HCT116 (cell line): ENCODE measurements around the gene HIPK3. TPM values are rescaled to one million over a fixed set of nuclear protein-coding genes. Genes with fewer than 3 reads are reported as not detected.

Experiments used
- ATAC-seq: fragments of 200-7000 bp; cut with Tn5 transposase; 2 replicates; pipeline ENCODE4 v1.9.1; 2020; ENCODE audit warnings: mild to moderate bottlenecking, moderate library complexity
- BruUV-seq: library from RNA; stranded (reverse); fragments of 400-500 nt; replicated peaks from 2 replicates; lab custom pipeline; 2021; lab: Mats Ljungman, UMichigan
- CTCF ChIA-PET: fragments of 300-600 bp; sonication (Branson Sonifier 250); formaldehyde crosslinking; loops from one replicate; lab custom pipeline; 2021; ENCODE audit warnings: antibody characterized with exemption; lab: Charles Lee
- POLR2A ChIA-PET: fragments of 300-600, 350-600 bp; sonication (Branson Sonifier 250); formaldehyde crosslinking; loops from one replicate; lab custom pipeline; 2021; ENCODE audit warnings: antibody characterized with exemption; lab: Charles Lee
- RAD21 ChIA-PET, 2 experiments: fragments of 300-600 bp; sonication (Branson Sonifier 250); formaldehyde crosslinking; loops; one replicate each; lab custom pipeline; 2023; ENCODE audit warnings: low total read pairs in 2 of 2; ENCODE audit not compliant: uncharacterized antibody in 2 of 2, unreplicated experiment in 2 of 2, low non-redundant PET in 1 of 2; lab: Charles Lee
- DNase-seq: peaks from one replicate; pipeline ENCODE4 v3.0.0-alpha.2; 2010; ENCODE audit warnings: low read depth, low spot score
- H2AFZ ChIP-seq: fragments of 200-600 bp; shearing (Covaris generic), sonication (generic); 2 replicates; pipeline ENCODE4 v1.6.1; 2017; ENCODE audit warnings: low read depth, mixed run types, mixed read lengths, antibody characterized with exemption, low read length; ENCODE audit not compliant: poor library complexity, severe bottlenecking
- H3K27ac ChIP-seq: 2 replicates; pipeline ENCODE4 v1.5.1; 2012; ENCODE audit warnings: low read depth, low read length
- H3K27me3 ChIP-seq: fragments of 200-600 bp; sonication (generic); 2 replicates; pipeline ENCODE4 v1.6.1; 2016; ENCODE audit warnings: mixed run types, low read length, mixed read lengths; ENCODE audit not compliant: insufficient read depth
- H3K36me3 ChIP-seq, 2 experiments: fragments of 200-500 bp in 1 of 2; fragments of 200-600 bp in 1 of 2; sonication (Bioruptor generic) in 1 of 2; sonication (generic) in 1 of 2; 2 replicates each; pipeline versions ENCODE4 v1.5.1 to v1.6.1; 2014 to 2016; ENCODE audit warnings: low read length in 2 of 2, inconsistent platforms in 1 of 2, mixed read lengths in 1 of 2, mixed run types in 1 of 2; ENCODE audit not compliant: insufficient read depth in 2 of 2, control insufficient read depth in 1 of 2
- H3K4me1 ChIP-seq, 2 experiments: fragments of 200-600 bp in 1 of 2; sonication (generic) in 1 of 2; 2 replicates each; pipeline versions ENCODE4 v1.5.1 to v1.6.1; 2012 to 2017; ENCODE audit warnings: low read length in 2 of 2, inconsistent platforms in 1 of 2, mild to moderate bottlenecking in 1 of 2, mixed read lengths in 1 of 2, mixed run types in 1 of 2, moderate library complexity in 1 of 2; ENCODE audit not compliant: insufficient read depth in 2 of 2, control insufficient read depth in 1 of 2
- H3K4me2 ChIP-seq: fragments of 200-600 bp; sonication (generic); 2 replicates; pipeline ENCODE4 v1.6.1; 2017; ENCODE audit warnings: mixed run types, low read length, mixed read lengths
- H3K4me3 ChIP-seq, 2 experiments: fragments of 200-600 bp in 1 of 2; sonication (generic) in 1 of 2; replicated peaks in 1 of 2; 2 replicates each; pipeline ENCODE4 v1.5.1; 2011 to 2016; ENCODE audit warnings: low read length in 2 of 2, control low read depth in 1 of 2, low read depth in 1 of 2, mild to moderate bottlenecking in 1 of 2, mixed read lengths in 1 of 2, mixed run types in 1 of 2
- H3K79me2 ChIP-seq: fragments of 200-600 bp; sonication (generic); 2 replicates; pipeline ENCODE4 v1.6.1; 2017; ENCODE audit warnings: mild to moderate bottlenecking, mixed run types, low read length, moderate library complexity, mixed read lengths; ENCODE audit not compliant: insufficient read depth
- H3K9ac ChIP-seq: fragments of 200-600 bp; sonication (generic); 2 replicates; pipeline ENCODE4 v1.6.1; 2016; ENCODE audit warnings: low read length, mixed read lengths
- H3K9me2 ChIP-seq: fragments of 200-600 bp; sonication (generic), shearing (Covaris generic); 2 replicates; pipeline ENCODE4 v1.6.1; 2017; ENCODE audit warnings: mixed run types, mild to moderate bottlenecking, moderate library complexity; ENCODE audit not compliant: insufficient read depth
- H3K9me3 ChIP-seq, 2 experiments: fragments of 200-500 bp in 1 of 2; fragments of 200-600 bp in 1 of 2; sonication (Bioruptor generic) in 1 of 2; sonication (generic) in 1 of 2; 2 replicates each; pipeline ENCODE4 v1.6.1; 2014 to 2017; ENCODE audit warnings: low read length in 2 of 2, mixed read lengths in 2 of 2, inconsistent platforms in 1 of 2, low read depth in 1 of 2, mild to moderate bottlenecking in 1 of 2, mixed run types in 1 of 2, moderate library complexity in 1 of 2; ENCODE audit not compliant: control insufficient read depth in 1 of 2, insufficient read depth in 1 of 2
- H4K20me1 ChIP-seq: fragments of 200-600 bp; sonication (generic), shearing (Covaris generic); 2 replicates; pipeline ENCODE4 v1.6.1; 2017; ENCODE audit warnings: mixed run types, mild to moderate bottlenecking, moderate library complexity; ENCODE audit not compliant: insufficient read depth
- ATF3 ChIP-seq: IDR thresholded peaks from 2 replicates; pipeline ENCODE4 v1.6.1; 2012
- CBX3 ChIP-seq: IDR thresholded peaks from 2 replicates; pipeline ENCODE4 v1.6.1; 2012; ENCODE audit warnings: low read depth
- CTCF ChIP-seq, 3 experiments: fragments of 200-600 bp in 1 of 3; sonication (generic) in 1 of 3; IDR thresholded peaks in 2 of 3; conservative IDR thresholded peaks in 1 of 3; 2 replicates each; pipeline ENCODE4 v1.5.1; 2012 to 2017; ENCODE audit warnings: low read depth in 2 of 3, low read length in 2 of 3, antibody characterized with exemption in 1 of 3, borderline replicate concordance in 1 of 3, control low read depth in 1 of 3, mild to moderate bottlenecking in 1 of 3, mixed read lengths in 1 of 3, mixed run types in 1 of 3, moderate library complexity in 1 of 3; ENCODE audit not compliant: insufficient read depth in 1 of 3
- ELF1 ChIP-seq: IDR thresholded peaks from 2 replicates; pipeline ENCODE4 v1.6.1; 2012; ENCODE audit warnings: low read depth, borderline replicate concordance
- JUND ChIP-seq: IDR thresholded peaks from 2 replicates; pipeline ENCODE4 v1.6.1; 2012
- MAX ChIP-seq: IDR thresholded peaks from 2 replicates; pipeline ENCODE4 v1.6.1; 2012
- POLR2AphosphoS5 ChIP-seq: IDR thresholded peaks from 2 replicates; pipeline ENCODE4 v1.6.1; 2011; ENCODE audit warnings: mild to moderate bottlenecking, low read depth, low read length, moderate library complexity
- SIN3A ChIP-seq: IDR thresholded peaks from 2 replicates; pipeline ENCODE4 v1.6.1; 2012; ENCODE audit warnings: low read depth
- SP1 ChIP-seq: IDR thresholded peaks from 2 replicates; pipeline ENCODE4 v1.6.1; 2012; ENCODE audit warnings: low read depth
- SRF ChIP-seq: IDR thresholded peaks from 2 replicates; pipeline ENCODE4 v1.6.1; 2012; ENCODE audit warnings: low read depth
- TCF7L2 ChIP-seq: IDR thresholded peaks from 2 replicates; pipeline ENCODE4 v1.7.0; 2011; ENCODE audit warnings: borderline replicate concordance, inconsistent platforms; ENCODE audit not compliant: insufficient read depth, insufficient read length; ENCODE audit errors: extremely low read depth
- YY1 ChIP-seq: IDR thresholded peaks from 2 replicates; pipeline ENCODE4 v1.6.1; 2011; ENCODE audit warnings: low read length, low read depth, moderate library complexity, mild to moderate bottlenecking; ENCODE audit not compliant: insufficient replicate concordance; ENCODE audit errors: extremely low read depth
- intact Hi-C: fragments of 100-400 bp; cut with micrococcal nuclease; formaldehyde crosslinking; loops from 2 replicates; pipeline ENCODE4 v1.10.0; 2022
- total RNA-seq: library from RNA; stranded (reverse); gene quantifications from one replicate; pipeline ENCODE4 v1.2.1, GENCODE V29; 2021; ENCODE audit not compliant: unreplicated experiment

Gene HIPK3
- total RNA-seq, 1 experiment from 2014 or later: 35.2 TPM

- Histone ChIP-seq H4K20me1 (no peaks in the 10 kb centered on the region), H3K9me3 (no peaks in the 10 kb centered on the region), H3K9me2 (no peaks in the 10 kb centered on the region), H3K4me2 (peak within 1 kb of the TSS; percentile 36; the same call in 1 of the 2 replicates), H3K27me3 (no peaks in the 10 kb centered on the region; the same call in 1 of the 2 replicates), H2AFZ (no peak within 1 kb of the TSS), H3K36me3 (no peaks in the 10 kb centered on the region), H3K79me2 (no peaks in the 10 kb centered on the region), H3K4me1 (peaks cover 4 to 28% of the 10 kb centered on the region in 2 experiments), H3K4me3 (peak within 1 kb of the TSS in 1 of 2 experiments; percentile 29; a peak in 1 of 4 replicates), H3K27ac (no peak within 1 kb of the TSS; the same call in 1 of the 2 replicates), H3K9ac (no peak within 1 kb of the TSS)
- CTCF ChIA-PET: no interaction called here
- POLR2A ChIA-PET: no interaction called here
- DNase-seq: no peak
- peak; percentile 13; the same call in 1 of the 2 replicates for ATAC-seq
- no peak for TF ChIP-seq YY1
- no peak for TF ChIP-seq POLR2AphosphoS5
- no peak for TF ChIP-seq ATF3
- no peak for TF ChIP-seq SRF
- no peak for TF ChIP-seq TCF7L2
- TF ChIP-seq SP1: no peak
- TF ChIP-seq MAX: no peak
- no peak for TF ChIP-seq JUND
- no peak for TF ChIP-seq SIN3A
- TF ChIP-seq CTCF (IDR thresholded peaks at IDR 0.05 in 2 of 3, conservative IDR thresholded peaks at IDR 0.05 in 1 of 3; ENCODE audit: borderline replicate concordance in 1 of 3, insufficient read depth in 1 of 3, low read depth in 2 of 3, low read length in 2 of 3): no peak
- no peak for TF ChIP-seq CBX3
- TF ChIP-seq ELF1: no peak
- no TSS peak for BruUV-seq
- RAD21 ChIA-PET: no interaction called here
- intact Hi-C loops: no loop called here
Observed at GRCh38 chr11:33375688-33376311, 118.6 kb downstream of the HIPK3 start, which contains the start of gene KIAA1549L. Gene KIAA1549L, plus strand, starts transcription at chr11:33376108.
